Endothelial cell (in vitro differentiated cells): ENCODE results near the gene STXBP1. TPM values are rescaled to one million over a fixed set of nuclear protein-coding genes. Genes with fewer than 3 reads are reported as not detected.

Experiments used
- DNase-seq: peaks from one replicate; pipeline ENCODE4 v3.0.0; 2021; ENCODE audit warnings: low spot score
- H3K27ac Mint-ChIP-seq: one replicate; pipeline ENCODE4 v1.8.0; 2021; ENCODE audit warnings: mixed read lengths, inconsistent platforms; ENCODE audit not compliant: unreplicated experiment
- H3K27me3 Mint-ChIP-seq: one replicate; pipeline ENCODE4 v1.8.0; 2021; ENCODE audit warnings: mild to moderate bottlenecking, moderate library complexity, mixed read lengths, inconsistent platforms; ENCODE audit not compliant: unreplicated experiment
- H3K36me3 Mint-ChIP-seq: one replicate; pipeline ENCODE4 v1.8.0; 2021; ENCODE audit warnings: mild to moderate bottlenecking, low read depth, mixed read lengths, inconsistent platforms; ENCODE audit not compliant: unreplicated experiment
- H3K4me1 Mint-ChIP-seq: one replicate; pipeline ENCODE4 v1.8.0; 2021; ENCODE audit warnings: mild to moderate bottlenecking, mixed read lengths, inconsistent platforms; ENCODE audit not compliant: unreplicated experiment
- H3K4me3 Mint-ChIP-seq: one replicate; pipeline ENCODE4 v1.8.0; 2021; ENCODE audit warnings: mild to moderate bottlenecking, mixed read lengths, inconsistent platforms; ENCODE audit not compliant: unreplicated experiment
- H3K9me3 Mint-ChIP-seq: one replicate; pipeline ENCODE4 v1.8.0; 2021; ENCODE audit warnings: mixed read lengths, inconsistent platforms; ENCODE audit not compliant: unreplicated experiment
- total RNA-seq: library from RNA; stranded (reverse); fragmentation: NEBNext Ultra II Directional; extraction: Animal tissue kit (Norgen Biotek cat#: 25700); gene quantifications from one replicate; pipeline ENCODE4 v1.2.1, GENCODE V29; 2021; ENCODE audit not compliant: unreplicated experiment
- TF ChIP-seq, protein P1 (sequence below): fragments of 200-600 bp; sonication (generic); IDR thresholded peaks from one replicate; pipeline ENCODE4 v1.5.0; 2021; ENCODE audit warnings: antibody characterized with exemption; ENCODE audit not compliant: unreplicated experiment

Gene STXBP1
- total RNA-seq, 1 donor from 2014 or later = 113 TPM

DNA sequence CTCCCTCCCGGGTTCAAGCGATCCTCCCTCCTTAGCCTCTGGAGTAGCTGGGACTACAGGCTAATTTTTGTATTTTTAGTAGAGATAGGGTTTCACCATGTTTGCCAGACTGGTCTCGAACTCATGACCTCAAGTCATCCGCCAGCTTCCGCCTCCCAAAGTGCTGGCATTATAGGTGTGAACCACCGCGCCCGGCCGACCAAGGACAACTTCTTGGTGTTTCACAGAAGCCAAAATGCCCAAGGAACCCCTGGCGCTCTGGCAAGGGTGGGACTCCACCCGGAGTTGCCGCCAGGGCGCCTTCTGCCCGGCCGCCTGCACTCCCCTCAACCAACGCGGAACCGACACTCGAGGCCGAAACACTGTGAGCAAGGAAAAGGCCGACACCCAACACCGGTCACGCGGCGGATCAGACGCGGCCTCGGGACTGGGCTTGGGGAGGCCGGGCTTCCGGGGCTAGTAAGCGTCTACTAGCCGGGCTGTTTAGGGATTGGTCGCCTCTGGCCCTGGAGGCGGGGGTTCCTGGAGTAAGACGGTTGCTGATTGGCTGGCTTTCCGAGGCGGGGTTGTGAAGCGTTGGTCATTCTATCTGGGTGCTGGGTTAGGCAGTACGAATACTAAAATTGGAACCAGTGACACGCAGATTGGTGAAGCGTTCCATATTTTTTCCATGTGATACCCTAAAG, 87.1 kb downstream of the STXBP1 start:
- Mint-ChIP-seq H3K9me3 (no peaks in the 10 kb centered on the region), H3K27ac (peak overlapping the region; percentile 87), H3K4me3 (peak overlapping the region; percentile 77), H3K4me1 (peaks cover 6% of the 10 kb centered on the region), H3K36me3 (peaks cover 13% of the 10 kb centered on the region), H3K27me3 (peaks cover 5% of the 10 kb centered on the region)
- TF ChIP-seq, protein P1, sequence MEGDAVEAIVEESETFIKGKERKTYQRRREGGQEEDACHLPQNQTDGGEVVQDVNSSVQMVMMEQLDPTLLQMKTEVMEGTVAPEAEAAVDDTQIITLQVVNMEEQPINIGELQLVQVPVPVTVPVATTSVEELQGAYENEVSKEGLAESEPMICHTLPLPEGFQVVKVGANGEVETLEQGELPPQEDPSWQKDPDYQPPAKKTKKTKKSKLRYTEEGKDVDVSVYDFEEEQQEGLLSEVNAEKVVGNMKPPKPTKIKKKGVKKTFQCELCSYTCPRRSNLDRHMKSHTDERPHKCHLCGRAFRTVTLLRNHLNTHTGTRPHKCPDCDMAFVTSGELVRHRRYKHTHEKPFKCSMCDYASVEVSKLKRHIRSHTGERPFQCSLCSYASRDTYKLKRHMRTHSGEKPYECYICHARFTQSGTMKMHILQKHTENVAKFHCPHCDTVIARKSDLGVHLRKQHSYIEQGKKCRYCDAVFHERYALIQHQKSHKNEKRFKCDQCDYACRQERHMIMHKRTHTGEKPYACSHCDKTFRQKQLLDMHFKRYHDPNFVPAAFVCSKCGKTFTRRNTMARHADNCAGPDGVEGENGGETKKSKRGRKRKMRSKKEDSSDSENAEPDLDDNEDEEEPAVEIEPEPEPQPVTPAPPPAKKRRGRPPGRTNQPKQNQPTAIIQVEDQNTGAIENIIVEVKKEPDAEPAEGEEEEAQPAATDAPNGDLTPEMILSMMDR = no peak
- peak; percentile 91 for DNase-seq

GRCh38 chr9:127700140-127700539, 88.1 kb downstream of the STXBP1 start:
- Mint-ChIP-seq H3K9me3 (no peaks in the 10 kb centered on the region), H3K27me3 (peaks cover 5% of the 10 kb centered on the region), H3K36me3 (peaks cover 8% of the 10 kb centered on the region), H3K4me1 (peaks cover 6% of the 10 kb centered on the region), H3K4me3 (no peak overlapping the region), H3K27ac (no peak overlapping the region)
- TF ChIP-seq, protein P1 = no peak
- no peak for DNase-seq

DNA sequence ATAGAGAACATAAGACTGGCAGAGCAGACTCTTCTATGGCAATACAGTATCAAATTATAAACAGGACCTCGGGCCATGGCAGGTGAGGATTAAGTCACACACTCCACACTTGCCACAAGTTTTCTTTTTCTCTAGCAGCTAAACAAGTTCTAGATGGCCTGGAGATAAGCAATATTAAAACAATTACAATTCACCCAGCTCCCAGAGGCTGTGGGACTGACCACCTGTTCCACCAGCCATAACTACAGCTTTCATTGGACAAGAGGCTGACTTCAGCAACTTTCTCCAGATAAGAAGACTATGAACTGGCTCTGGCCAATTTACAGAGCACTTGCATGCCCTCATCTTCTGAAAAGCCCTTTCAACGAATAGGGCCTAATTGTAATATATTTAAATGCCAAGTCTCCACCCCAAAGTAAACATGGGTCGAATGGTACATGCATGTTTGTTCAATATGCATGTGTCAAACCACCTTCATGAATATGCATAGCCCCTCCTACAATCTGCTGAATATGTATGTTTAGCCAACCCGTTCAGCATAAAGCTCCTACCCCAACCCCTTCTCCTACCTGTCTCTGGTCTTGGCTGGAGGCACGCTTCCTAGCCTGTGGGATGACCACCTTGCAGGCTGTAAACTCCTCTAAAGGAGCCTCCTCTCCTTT, 88.6 kb downstream of the STXBP1 start:
- no peak overlapping the region for H3K27ac Mint-ChIP-seq
- no peaks in the 10 kb centered on the region for H3K9me3 Mint-ChIP-seq
- TF ChIP-seq, protein P1 = no peak
- H3K4me1 Mint-ChIP-seq = peaks cover 6% of the 10 kb centered on the region
- peaks cover 4% of the 10 kb centered on the region for H3K36me3 Mint-ChIP-seq
- H3K4me3 Mint-ChIP-seq = peak overlapping the region; percentile 42
- peaks cover 5% of the 10 kb centered on the region for H3K27me3 Mint-ChIP-seq
- no peak for DNase-seq

DNA sequence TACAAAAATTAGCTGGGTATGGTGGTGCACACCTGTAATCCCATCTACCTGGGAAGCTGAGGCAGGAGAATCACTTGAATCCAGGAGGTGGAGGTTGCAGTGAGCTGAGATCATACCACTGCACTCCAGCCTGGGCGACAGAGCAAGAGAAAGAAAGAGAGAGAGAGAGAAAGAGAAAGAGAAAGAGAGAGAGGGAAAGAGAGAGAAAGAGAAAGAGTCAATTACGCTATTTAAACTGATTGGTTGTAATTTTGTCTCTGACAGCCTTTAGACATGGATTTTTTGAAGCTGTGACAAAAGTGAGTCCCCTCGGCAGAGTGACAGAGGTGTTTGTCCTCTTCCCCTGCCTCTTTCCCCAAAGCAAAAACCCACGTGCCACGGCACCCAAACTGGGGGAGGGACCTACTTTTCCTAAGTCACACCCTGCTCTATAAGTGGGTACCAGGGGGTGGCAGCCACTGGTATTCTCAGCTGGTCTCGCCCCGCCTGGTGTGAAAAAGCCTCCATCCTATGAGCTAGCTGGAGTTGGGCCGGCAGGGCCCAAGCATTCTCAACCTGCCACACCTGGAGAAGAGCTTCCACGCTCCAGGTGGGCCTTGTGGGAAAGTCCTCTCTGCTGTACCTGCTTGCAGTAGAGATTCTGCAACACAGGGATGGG, 91.3 kb downstream of the STXBP1 start:
- Mint-ChIP-seq H3K4me1 (peaks cover 19% of the 10 kb centered on the region), H3K36me3 (peaks cover 3% of the 10 kb centered on the region), H3K4me3 (peak overlapping the region; percentile 35), H3K27ac (no peak overlapping the region), H3K27me3 (peaks cover 9% of the 10 kb centered on the region), H3K9me3 (no peaks in the 10 kb centered on the region)
- no peak for DNase-seq
- TF ChIP-seq, protein P1 = no peak
